HepG2 (cell line): ENCODE data around the gene KLHL21. TPM values are rescaled to one million over a fixed set of nuclear protein-coding genes. Genes with fewer than 3 reads are reported as not detected.

Source experiments
- ELF3 ChIP-seq: IDR thresholded peaks from 2 replicates; pipeline ENCODE4 v1.6.1; 2016; ENCODE audit warnings: missing genetic modification reagents, missing compliant biosample characterization
- FIP1L1 ChIP-seq: fragments of 200-400 bp; formaldehyde crosslinking; IDR thresholded peaks from 2 replicates; pipeline ENCODE4 v1.6.1; 2018; ENCODE audit warnings: low read depth, mild to moderate bottlenecking, low read length, moderate library complexity, borderline replicate concordance; ENCODE audit not compliant: insufficient read depth
- GTF3A ChIP-seq: sonication (generic); formaldehyde crosslinking; conservative IDR thresholded peaks from 2 replicates; pipeline ENCODE4 v1.4.0; 2020; ENCODE audit warnings: mild to moderate bottlenecking, missing genetic modification reagents
- HMGA1 ChIP-seq: sonication (generic); formaldehyde crosslinking; conservative IDR thresholded peaks from 2 replicates; pipeline ENCODE4 v1.4.0; 2020; ENCODE audit warnings: missing genetic modification reagents
- HNF4G ChIP-seq, 2 experiments: sonication (generic) in 1 of 2; formaldehyde crosslinking in 1 of 2; IDR thresholded peaks; 2 replicates each; pipeline versions ENCODE4 v1.4.0 to v1.6.1; 2011 to 2020; ENCODE audit warnings: borderline replicate concordance in 2 of 2, low read depth in 2 of 2, mild to moderate bottlenecking in 2 of 2, low read length in 1 of 2, missing genetic modification reagents in 1 of 2, moderate library complexity in 1 of 2
- MTA3 ChIP-seq: sonication (generic); formaldehyde crosslinking; IDR thresholded peaks from 2 replicates; pipeline ENCODE4 v1.4.0; 2020; ENCODE audit warnings: missing genetic modification reagents
- MXI1 ChIP-seq: IDR thresholded peaks from 3 replicates; pipeline ENCODE4 v1.6.1; 2012; ENCODE audit warnings: low read depth, low read length, inconsistent platforms, borderline replicate concordance
- NFIC ChIP-seq: IDR thresholded peaks from 2 replicates; pipeline ENCODE4 v1.6.1; 2012; ENCODE audit warnings: mild to moderate bottlenecking, low read length, inconsistent platforms
- NPAS2 ChIP-seq: sonication (generic); formaldehyde crosslinking; IDR thresholded peaks from 2 replicates; pipeline ENCODE4 v1.8.0; 2022; ENCODE audit warnings: mild to moderate bottlenecking, missing genetic modification reagents, borderline replicate concordance
- NR2F1 ChIP-seq, 2 experiments: fragments of 450-650 bp in 1 of 2; formaldehyde crosslinking in 1 of 2; IDR thresholded peaks; 2 replicates each; pipeline versions ENCODE4 v1.5.0 to v1.6.1; 2016 to 2020; ENCODE audit warnings: mild to moderate bottlenecking in 1 of 2, missing compliant biosample characterization in 1 of 2, missing genetic modification reagents in 1 of 2, moderate library complexity in 1 of 2
- POGZ ChIP-seq: sonication (generic); formaldehyde crosslinking; IDR thresholded peaks from 2 replicates; pipeline ENCODE4 v1.4.0; 2020; ENCODE audit warnings: mild to moderate bottlenecking, missing genetic modification reagents
- RARA ChIP-seq: IDR thresholded peaks from 2 replicates; pipeline ENCODE4 v1.6.1; 2016; ENCODE audit warnings: missing genetic modification reagents, missing compliant biosample characterization
- SAFB2 ChIP-seq: sonication (generic); formaldehyde crosslinking; IDR thresholded peaks from 2 replicates; pipeline ENCODE4 v1.5.1; 2020; ENCODE audit warnings: missing genetic modification reagents, low read depth, mild to moderate bottlenecking, borderline replicate concordance
- SIN3B ChIP-seq: fragments of 150-350 bp; IDR thresholded peaks from 2 replicates; pipeline ENCODE4 v1.6.1; 2014; ENCODE audit warnings: low read length
- SRF ChIP-seq: IDR thresholded peaks from 2 replicates; pipeline ENCODE4 v1.6.1; 2011; ENCODE audit warnings: mild to moderate bottlenecking, low read depth, low read length, moderate library complexity
- ZBTB3 ChIP-seq: sonication (generic); formaldehyde crosslinking; IDR thresholded peaks from 2 replicates; pipeline ENCODE4 v1.4.0; 2020; ENCODE audit warnings: low read depth, mild to moderate bottlenecking, moderate library complexity, missing genetic modification reagents, borderline replicate concordance
- ZFP37 ChIP-seq: sonication (generic); formaldehyde crosslinking; IDR thresholded peaks from 2 replicates; pipeline ENCODE4 v1.4.0; 2020; ENCODE audit warnings: missing genetic modification reagents, borderline replicate concordance
- ZFP90 ChIP-seq: sonication (generic); formaldehyde crosslinking; IDR thresholded peaks from 2 replicates; pipeline ENCODE4 v1.8.0; 2022; ENCODE audit warnings: missing genetic modification reagents, mild to moderate bottlenecking, inconsistent platforms, borderline replicate concordance
- ZNF12 ChIP-seq: sonication (generic); formaldehyde crosslinking; IDR thresholded peaks from 2 replicates; pipeline ENCODE4 v1.5.0; 2020; ENCODE audit warnings: missing genetic modification reagents
- ZNF563 ChIP-seq: sonication (generic); formaldehyde crosslinking; IDR thresholded peaks from 2 replicates; pipeline ENCODE4 v1.8.0; 2022; ENCODE audit warnings: mild to moderate bottlenecking, moderate library complexity, missing genetic modification reagents
- ZNF629 ChIP-seq: sonication (generic); formaldehyde crosslinking; conservative IDR thresholded peaks from 2 replicates; pipeline ENCODE4 v1.5.0; 2020; ENCODE audit warnings: missing genetic modification reagents
- polyA plus RNA-seq, 8 experiments: library from polyadenylated mRNA; depleted of rRNA in 3 of 8; stranded (reverse) in 7 of 8; unstranded in 1 of 8; fragments of >200 nt; fragmentation: Illumina TruSeq in 4 of 8; extraction: Trizol in 4 of 8; gene quantifications; 2 replicates each; pipeline versions ENCODE4 v1.2.1 to v1.2.3, GENCODE V29; 2011 to 2016; ENCODE audit warnings: low read depth in 4 of 8, missing spikeins in 1 of 8, mixed read lengths in 1 of 8; ENCODE audit not compliant: insufficient read depth in 1 of 8
- total RNA-seq, 5 experiments: library from RNA; depleted of rRNA; stranded (reverse); fragments of >200 nt; fragmentation: Illumina TruSeq; extraction: Trizol; gene quantifications; 2 replicates each; pipeline ENCODE4 v1.2.3, GENCODE V29; 2016; ENCODE audit warnings: low read depth in 1 of 5
- TF ChIP-seq, protein P1 (sequence below): sonication (generic); formaldehyde crosslinking; IDR thresholded peaks from 2 replicates; pipeline ENCODE4 v1.4.0; 2020; ENCODE audit warnings: mild to moderate bottlenecking, missing genetic modification reagents
- TF ChIP-seq, protein P2 (sequence below): sonication (generic); formaldehyde crosslinking; IDR thresholded peaks from 2 replicates; pipeline ENCODE4 v1.8.0; 2023; ENCODE audit warnings: mild to moderate bottlenecking, missing genetic modification reagents
- TF ChIP-seq, protein P3 (sequence below): sonication (generic); formaldehyde crosslinking; IDR thresholded peaks from 2 replicates; pipeline ENCODE4 v1.9.0; 2021; ENCODE audit warnings: missing genetic modification reagents, borderline replicate concordance

Gene KLHL21
- total and polyA plus RNA-seq, 2 of the 13 experiments (the other 11 are each of a cell fraction or from before 2014, with no cell fraction given), result 14.8 to 25.0 TPM

DNA sequence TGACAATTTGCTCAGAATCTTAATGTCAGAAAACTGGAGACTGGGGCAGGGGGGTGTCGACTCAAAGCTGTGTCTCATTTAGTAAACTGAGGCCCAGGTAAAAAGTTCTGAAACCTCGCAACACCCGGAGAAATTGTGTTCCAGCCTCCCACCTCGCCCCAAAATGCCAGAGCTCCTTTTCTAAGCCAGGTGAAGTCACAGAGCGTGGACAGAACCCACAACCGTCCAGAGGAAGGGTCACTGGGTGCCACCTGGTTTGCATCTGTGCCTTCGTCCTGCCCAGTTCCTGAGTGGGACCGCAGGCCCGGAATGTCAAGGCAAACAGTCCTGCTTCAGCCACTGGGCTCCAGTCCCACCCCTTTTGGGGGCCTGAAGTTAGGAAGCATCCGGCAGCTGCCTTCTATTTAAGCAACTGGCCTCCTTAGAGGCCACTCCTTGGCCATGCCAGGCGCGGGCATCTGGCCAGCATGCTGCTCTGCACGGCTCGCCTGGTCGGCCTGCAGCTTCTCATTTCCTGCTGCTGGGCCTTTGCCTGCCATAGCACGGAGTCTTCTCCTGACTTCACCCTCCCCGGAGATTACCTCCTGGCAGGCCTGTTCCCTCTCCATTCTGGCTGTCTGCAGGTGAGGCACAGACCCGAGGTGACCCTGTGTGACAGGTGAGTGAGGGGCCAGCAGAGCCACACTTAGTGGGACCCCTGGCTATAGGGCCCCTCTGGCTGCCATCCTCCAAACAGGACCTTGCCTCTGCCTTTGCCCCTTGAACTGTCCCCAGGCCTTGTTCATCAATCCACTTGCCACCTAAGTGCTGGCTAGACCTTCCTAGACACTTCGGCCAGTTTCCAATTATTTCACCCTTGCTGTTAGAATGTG is 47.5 kb downstream of the KLHL21 start, which contains the start of gene TAS1R1 (continued):
- TF ChIP-seq NPAS2 (CRISPR knock-in tag) (no peak), SIN3B (no peak), NR2F1 (CRISPR knock-in tag; IDR thresholded peaks at IDR 0.05) (no peak), ZNF12 (CRISPR knock-in tag) (no peak), ZFP90 (no peak), ZNF563 (CRISPR knock-in tag) (no peak), ZNF629 (CRISPR knock-in tag) (peak; percentile 43), MXI1 (no peak), FIP1L1 (no peak), SAFB2 (CRISPR knock-in tag) (no peak), ELF3 (no peak), HMGA1 (CRISPR knock-in tag) (no peak), NFIC (no peak), GTF3A (CRISPR knock-in tag) (no peak), SRF (no peak), ZFP37 (CRISPR knock-in tag) (no peak), RARA (no peak), ZBTB3 (CRISPR knock-in tag) (no peak), MTA3 (CRISPR knock-in tag) (no peak), POGZ (CRISPR knock-in tag) (no peak), HNF4G (IDR thresholded peaks at IDR 0.05; ENCODE audit: borderline replicate concordance, low read depth, low read length) (0 out of 2 replicates have a peak, but pooled peaks have one; percentile 3), HNF4G (CRISPR knock-in tag; IDR thresholded peaks at IDR 0.05; ENCODE audit: borderline replicate concordance, low read depth) (no peak)
- TF ChIP-seq, protein P1, sequence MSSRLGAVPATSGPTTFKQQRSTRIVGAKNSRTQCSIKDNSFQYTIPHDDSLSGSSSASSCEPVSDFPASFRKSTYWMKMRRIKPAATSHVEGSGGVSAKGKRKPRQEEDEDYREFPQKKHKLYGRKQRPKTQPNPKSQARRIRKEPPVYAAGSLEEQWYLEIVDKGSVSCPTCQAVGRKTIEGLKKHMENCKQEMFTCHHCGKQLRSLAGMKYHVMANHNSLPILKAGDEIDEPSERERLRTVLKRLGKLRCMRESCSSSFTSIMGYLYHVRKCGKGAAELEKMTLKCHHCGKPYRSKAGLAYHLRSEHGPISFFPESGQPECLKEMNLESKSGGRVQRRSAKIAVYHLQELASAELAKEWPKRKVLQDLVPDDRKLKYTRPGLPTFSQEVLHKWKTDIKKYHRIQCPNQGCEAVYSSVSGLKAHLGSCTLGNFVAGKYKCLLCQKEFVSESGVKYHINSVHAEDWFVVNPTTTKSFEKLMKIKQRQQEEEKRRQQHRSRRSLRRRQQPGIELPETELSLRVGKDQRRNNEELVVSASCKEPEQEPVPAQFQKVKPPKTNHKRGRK (CRISPR knock-in tag), result no peak
- TF ChIP-seq, protein P2, sequence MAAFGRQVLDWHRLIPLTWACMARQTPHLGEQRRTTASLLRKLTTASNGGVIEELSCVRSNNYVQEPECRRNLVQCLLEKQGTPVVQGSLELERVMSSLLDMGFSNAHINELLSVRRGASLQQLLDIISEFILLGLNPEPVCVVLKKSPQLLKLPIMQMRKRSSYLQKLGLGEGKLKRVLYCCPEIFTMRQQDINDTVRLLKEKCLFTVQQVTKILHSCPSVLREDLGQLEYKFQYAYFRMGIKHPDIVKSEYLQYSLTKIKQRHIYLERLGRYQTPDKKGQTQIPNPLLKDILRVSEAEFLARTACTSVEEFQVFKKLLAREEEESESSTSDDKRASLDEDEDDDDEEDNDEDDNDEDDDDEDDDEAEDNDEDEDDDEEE (CRISPR knock-in tag), result no peak
- TF ChIP-seq, protein P3, sequence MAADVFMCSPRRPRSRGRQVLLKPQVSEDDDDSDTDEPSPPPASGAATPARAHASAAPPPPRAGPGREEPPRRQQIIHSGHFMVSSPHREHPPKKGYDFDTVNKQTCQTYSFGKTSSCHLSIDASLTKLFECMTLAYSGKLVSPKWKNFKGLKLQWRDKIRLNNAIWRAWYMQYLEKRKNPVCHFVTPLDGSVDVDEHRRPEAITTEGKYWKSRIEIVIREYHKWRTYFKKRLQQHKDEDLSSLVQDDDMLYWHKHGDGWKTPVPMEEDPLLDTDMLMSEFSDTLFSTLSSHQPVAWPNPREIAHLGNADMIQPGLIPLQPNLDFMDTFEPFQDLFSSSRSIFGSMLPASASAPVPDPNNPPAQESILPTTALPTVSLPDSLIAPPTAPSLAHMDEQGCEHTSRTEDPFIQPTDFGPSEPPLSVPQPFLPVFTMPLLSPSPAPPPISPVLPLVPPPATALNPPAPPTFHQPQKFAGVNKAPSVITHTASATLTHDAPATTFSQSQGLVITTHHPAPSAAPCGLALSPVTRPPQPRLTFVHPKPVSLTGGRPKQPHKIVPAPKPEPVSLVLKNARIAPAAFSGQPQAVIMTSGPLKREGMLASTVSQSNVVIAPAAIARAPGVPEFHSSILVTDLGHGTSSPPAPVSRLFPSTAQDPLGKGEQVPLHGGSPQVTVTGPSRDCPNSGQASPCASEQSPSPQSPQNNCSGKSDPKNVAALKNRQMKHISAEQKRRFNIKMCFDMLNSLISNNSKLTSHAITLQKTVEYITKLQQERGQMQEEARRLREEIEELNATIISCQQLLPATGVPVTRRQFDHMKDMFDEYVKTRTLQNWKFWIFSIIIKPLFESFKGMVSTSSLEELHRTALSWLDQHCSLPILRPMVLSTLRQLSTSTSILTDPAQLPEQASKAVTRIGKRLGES, result no peak
